Gastroesophageal sphincter (tissue), 4 donors: ENCODE results near the gene EPHB1. TPM values are rescaled to one million over a fixed set of nuclear protein-coding genes. Genes with fewer than 3 reads are reported as not detected.
"Not testable (repeated sequence)": the region's sequence is repeated elsewhere in the genome, so short reads cannot be mapped to it uniquely, and the experiment has no call there.

Experiments used
- ATAC-seq: fragments of 150-250 bp; one replicate; pipeline ENCODE4 v1.9.1; 2016; ENCODE audit warnings: mild to moderate bottlenecking, moderate library complexity
- H3K27ac ChIP-seq, 4 donors: fragments of 200-600 bp; sonication (generic) in 3 of 4; 1 replicate in 3 of 4; 2 replicates in 1 of 4; pipeline ENCODE4 v1.5.1; 2016 to 2019
- H3K27me3 ChIP-seq: fragments of 200-600 bp; sonication (generic); one replicate; pipeline ENCODE4 v1.5.1; 2019
- H3K36me3 ChIP-seq, 2 donors: fragments of 200-600 bp; sonication (generic); one replicate each; pipeline ENCODE4 v1.5.1; 2019; ENCODE audit warnings: control low read depth in 1 of 2
- H3K4me1 ChIP-seq, 3 donors: fragments of 200-600 bp; sonication (generic); 1 replicate in 2 of 3; 2 replicates in 1 of 3; pipeline ENCODE4 v1.5.1; 2016 to 2019; ENCODE audit warnings: control low read depth in 2 of 3
- H3K4me3 ChIP-seq, 2 donors: fragments of 200-600 bp; sonication (generic); one replicate each; pipeline ENCODE4 v1.5.1; 2019; ENCODE audit warnings: mild to moderate bottlenecking in 1 of 2, moderate library complexity in 1 of 2
- H3K9me3 ChIP-seq, 3 donors: fragments of 200-600 bp; sonication (generic); one replicate each; pipeline ENCODE4 v1.5.1; 2017 to 2019; ENCODE audit warnings: control low read depth in 2 of 3
- EP300 ChIP-seq: sonication (generic); formaldehyde crosslinking; IDR thresholded peaks from one replicate; pipeline ENCODE4 v1.6.1; 2017; ENCODE audit warnings: antibody characterized with exemption, mild to moderate bottlenecking
- POLR2A ChIP-seq, 2 donors: fragments of 450-650 bp; IDR thresholded peaks; one replicate each; pipeline ENCODE4 v1.6.1; 2017; ENCODE audit warnings: antibody characterized with exemption in 2 of 2, mild to moderate bottlenecking in 2 of 2, moderate library complexity in 1 of 2
- POLR2AphosphoS5 ChIP-seq: sonication (generic); formaldehyde crosslinking; IDR thresholded peaks from one replicate; pipeline ENCODE4 v1.6.1; 2017; ENCODE audit warnings: antibody characterized with exemption
- WGBS, 2 donors: methylation state at CpG; one replicate each; pipeline ENCODE4 v1.1.5; 2018; ENCODE audit warnings: low coverage in 1 of 2; 5-methylcytosine and 5-hydroxymethylcytosine counted together
- total RNA-seq, 4 donors: library from RNA; depleted of rRNA; stranded (reverse); fragments of >200 nt; gene quantifications; one replicate each; pipeline ENCODE4 v1.1.0, GENCODE V29; 2016
- TF ChIP-seq, protein P1 (sequence below), 4 experiments: fragments of 200-600 bp in 2 of 4; fragments of 450-650 bp in 2 of 4; sonication (generic) in 1 of 4; IDR thresholded peaks; one replicate each; pipeline ENCODE4 v1.5.1; 2017 to 2019; ENCODE audit warnings: antibody characterized with exemption in 4 of 4, mild to moderate bottlenecking in 2 of 4, moderate library complexity in 2 of 4

The EPHB1 gene
- total RNA-seq, 4 donors from 2014 or later, result 0.81 to 5.7 (median 2.5) TPM; not detected in 1

DNA sequence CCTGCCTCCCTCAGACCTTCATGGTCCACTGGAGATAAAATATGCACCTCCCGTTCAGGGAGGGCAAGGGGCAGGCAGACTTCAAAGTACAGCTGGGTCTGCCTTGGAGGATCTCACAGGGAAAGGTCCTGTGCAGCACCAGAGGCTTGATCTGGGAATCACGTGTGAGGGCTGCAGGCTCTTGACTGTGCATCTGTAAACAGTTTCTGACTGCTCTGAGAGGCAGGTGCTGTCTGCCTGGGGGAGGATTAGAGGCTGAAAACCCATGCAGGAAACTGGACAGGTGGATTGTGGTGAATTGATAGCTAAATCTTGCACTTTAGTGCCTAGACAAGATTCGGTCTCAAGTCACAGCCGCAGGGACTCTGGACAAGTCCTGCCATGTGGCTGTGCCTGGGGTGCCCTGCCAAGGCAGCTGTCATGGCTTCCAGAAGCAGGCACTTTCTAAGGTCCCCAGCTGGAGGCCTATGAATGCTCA is 239.3 kb downstream of the EPHB1 start:
- no peak overlapping the region for H3K27ac ChIP-seq
- H3K27me3 ChIP-seq, result peaks cover 8% of the 10 kb centered on the region
- ATAC-seq, result no peak
- no peaks in the 10 kb centered on the region for H3K9me3 ChIP-seq
- peaks cover 0 to 6% (median 0%) of the 10 kb centered on the region in 3 donors for H3K4me1 ChIP-seq
- H3K36me3 ChIP-seq, result no peaks in the 10 kb centered on the region
- H3K4me3 ChIP-seq, result no peak overlapping the region
- WGBS, 2 donors, result 30 to 58% methylated on average over 2 of the region's 4 CpGs
- TF ChIP-seq, protein P1, sequence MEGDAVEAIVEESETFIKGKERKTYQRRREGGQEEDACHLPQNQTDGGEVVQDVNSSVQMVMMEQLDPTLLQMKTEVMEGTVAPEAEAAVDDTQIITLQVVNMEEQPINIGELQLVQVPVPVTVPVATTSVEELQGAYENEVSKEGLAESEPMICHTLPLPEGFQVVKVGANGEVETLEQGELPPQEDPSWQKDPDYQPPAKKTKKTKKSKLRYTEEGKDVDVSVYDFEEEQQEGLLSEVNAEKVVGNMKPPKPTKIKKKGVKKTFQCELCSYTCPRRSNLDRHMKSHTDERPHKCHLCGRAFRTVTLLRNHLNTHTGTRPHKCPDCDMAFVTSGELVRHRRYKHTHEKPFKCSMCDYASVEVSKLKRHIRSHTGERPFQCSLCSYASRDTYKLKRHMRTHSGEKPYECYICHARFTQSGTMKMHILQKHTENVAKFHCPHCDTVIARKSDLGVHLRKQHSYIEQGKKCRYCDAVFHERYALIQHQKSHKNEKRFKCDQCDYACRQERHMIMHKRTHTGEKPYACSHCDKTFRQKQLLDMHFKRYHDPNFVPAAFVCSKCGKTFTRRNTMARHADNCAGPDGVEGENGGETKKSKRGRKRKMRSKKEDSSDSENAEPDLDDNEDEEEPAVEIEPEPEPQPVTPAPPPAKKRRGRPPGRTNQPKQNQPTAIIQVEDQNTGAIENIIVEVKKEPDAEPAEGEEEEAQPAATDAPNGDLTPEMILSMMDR (IDR thresholded peaks at IDR 0.05), result no peak
- no peak for TF ChIP-seq EP300
- TF ChIP-seq POLR2A (IDR thresholded peaks at IDR 0.05), result no peak
- no peak for TF ChIP-seq POLR2AphosphoS5

DNA sequence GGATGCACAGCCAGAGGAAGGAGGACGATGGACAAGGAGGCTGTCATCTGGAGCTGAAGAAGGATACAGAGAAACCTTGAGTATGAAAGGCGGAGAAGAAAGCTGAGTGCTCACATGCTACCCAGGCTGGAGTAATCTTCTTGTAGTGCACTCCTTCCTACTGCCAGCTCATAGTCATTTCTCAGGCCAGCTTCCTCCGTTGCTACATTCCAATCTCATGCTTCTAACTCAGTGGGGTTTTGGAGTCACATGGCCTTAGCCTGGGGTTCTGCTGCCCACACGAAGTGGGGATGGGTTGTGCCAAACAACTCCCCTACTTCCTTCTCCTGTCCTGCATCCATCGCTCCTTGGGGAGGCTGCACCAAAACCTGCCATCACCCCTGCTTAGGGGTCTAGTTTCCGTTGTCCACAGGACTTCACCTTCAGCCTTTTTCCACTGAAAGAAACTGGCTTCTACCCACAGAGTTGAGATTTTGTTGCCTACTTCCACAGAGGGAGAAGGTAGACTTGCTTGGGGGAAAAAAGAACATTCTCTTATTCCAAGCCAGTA is 239.9 kb downstream of the EPHB1 start:
- Histone ChIP-seq H3K27me3 (peaks cover 8% of the 10 kb centered on the region), H3K27ac (no peak overlapping the region), H3K4me3 (no peak overlapping the region), H3K4me1 (peaks cover 0 to 6% (median 0%) of the 10 kb centered on the region in 3 donors), H3K9me3 (no peaks in the 10 kb centered on the region), H3K36me3 (no peaks in the 10 kb centered on the region)
- whole genome bisulfite sequencing, 2 donors, result 55 to 78% methylated on average over 4 to 6 of the region's 6 CpGs
- no peak for ATAC-seq
- TF ChIP-seq POLR2A (IDR thresholded peaks at IDR 0.05) (no peak), EP300 (no peak), POLR2AphosphoS5 (no peak)
- TF ChIP-seq, protein P1 (IDR thresholded peaks at IDR 0.05), result no peak

DNA sequence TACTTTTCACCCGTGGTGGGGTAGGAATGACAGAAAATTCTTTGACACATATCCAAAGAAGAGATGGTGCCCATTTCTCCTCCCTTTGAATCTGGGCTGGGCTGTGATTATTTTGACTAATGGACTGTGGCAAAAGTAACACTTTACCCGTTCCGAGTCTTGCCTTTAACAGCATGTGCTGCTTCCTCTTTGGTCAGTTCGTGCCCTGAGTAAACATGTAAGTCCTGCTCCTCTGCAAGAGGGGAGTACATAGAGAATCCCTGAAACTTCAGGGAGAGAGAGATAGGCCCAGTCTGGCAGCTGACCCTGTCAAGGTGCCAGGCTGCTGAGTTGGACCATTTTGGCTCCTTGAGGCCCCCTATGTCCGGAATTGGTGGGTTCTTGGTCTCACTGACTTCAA is 243.1 kb downstream of the EPHB1 start:
- TF ChIP-seq EP300 (no peak), POLR2AphosphoS5 (no peak), POLR2A (IDR thresholded peaks at IDR 0.05) (no peak)
- TF ChIP-seq, protein P1 (IDR thresholded peaks at IDR 0.05), result no peak
- no peak overlapping the region for H3K27ac ChIP-seq
- H3K27me3 ChIP-seq, result peaks cover 3% of the 10 kb centered on the region
- no peak for ATAC-seq
- 20% methylated on average over 1 of the region's 5 CpGs; no CpG with 5 or more reads in 1 of the 2 donors for WGBS, 2 donors
- H3K36me3 ChIP-seq, result no peaks in the 10 kb centered on the region
- H3K4me1 ChIP-seq, result peaks cover 0 to 6% (median 0%) of the 10 kb centered on the region in 3 donors
- no peaks in the 10 kb centered on the region for H3K9me3 ChIP-seq
- H3K4me3 ChIP-seq, result no peak overlapping the region

DNA sequence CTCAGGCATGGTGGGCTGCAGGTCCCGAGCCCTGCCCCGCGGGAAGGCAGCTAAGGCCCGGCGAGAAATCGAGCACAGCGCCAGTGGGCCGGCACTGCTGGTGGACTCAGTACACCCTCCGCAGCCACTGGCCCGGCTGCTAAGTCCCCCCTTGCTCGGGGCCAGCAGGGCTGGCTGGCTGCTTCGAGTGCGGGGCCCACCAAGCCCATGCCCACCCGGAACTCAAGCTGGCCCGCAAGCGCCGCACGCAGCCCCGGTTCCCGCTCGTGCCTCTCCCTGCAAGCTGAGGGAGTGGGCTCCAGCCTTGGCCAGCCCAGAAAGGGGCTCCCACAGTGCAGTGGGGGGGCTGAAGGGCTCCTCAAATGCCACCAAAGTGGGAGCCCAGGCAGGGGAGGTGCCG is 244.5 kb downstream of the EPHB1 start:
- not testable (repeated sequence) for H3K4me3 ChIP-seq, ATAC-seq, H3K27me3 ChIP-seq, H3K36me3 ChIP-seq, H3K4me1 ChIP-seq, H3K9me3 ChIP-seq, H3K27ac ChIP-seq
- WGBS, 2 donors, result no CpG with 5 or more reads among the region's 22 CpGs

DNA sequence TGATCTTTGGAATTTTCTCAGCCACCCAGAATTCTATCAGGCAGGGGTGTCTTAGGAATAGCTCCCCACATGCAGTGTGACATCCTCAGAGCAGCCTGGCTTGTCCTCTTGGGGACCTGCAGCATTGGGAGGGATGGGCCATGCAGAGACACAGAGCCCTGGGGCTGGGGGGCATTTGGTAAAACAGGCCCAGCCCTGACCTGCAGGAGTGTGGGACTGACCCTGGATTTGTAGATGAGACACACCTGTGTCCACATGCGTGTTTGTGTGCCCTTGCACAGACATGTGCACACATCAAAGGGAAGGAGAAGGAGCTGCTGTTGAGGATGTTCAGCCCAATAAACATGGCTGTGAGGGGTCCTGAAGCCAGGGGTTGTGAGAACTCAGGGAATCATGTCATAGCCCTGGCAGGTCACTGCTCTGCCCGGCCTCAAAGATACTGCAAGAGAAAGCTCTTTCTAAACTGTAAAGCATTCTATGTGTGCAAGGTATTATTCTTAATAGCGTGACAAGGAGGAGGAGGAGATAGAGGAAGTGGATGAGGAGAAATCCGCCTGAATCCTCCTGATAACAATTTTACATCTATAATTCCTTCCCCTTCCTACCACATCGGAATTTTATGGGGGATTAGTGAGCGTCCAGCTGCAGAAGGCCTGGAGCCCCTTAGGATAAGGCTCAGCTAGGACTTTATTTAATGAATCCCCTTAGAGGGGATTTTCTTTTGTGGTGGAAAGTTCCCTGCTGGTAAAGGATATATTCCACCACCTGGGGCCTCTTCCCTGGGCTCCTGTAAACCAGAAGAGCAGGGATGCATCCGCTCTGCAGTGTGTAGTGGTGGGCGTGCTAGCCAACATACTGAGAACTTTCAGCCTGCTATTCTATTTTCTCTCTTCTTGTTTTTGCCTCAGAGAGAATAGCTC is 245.5 kb downstream of the EPHB1 start:
- 61 to 100% methylated on average over 1 to 5 of the region's 8 CpGs for WGBS, 2 donors
- TF ChIP-seq, protein P1 (IDR thresholded peaks at IDR 0.05), result no peak
- TF ChIP-seq POLR2A (IDR thresholded peaks at IDR 0.05) (no peak), POLR2AphosphoS5 (no peak), EP300 (no peak)

More for the DNA sequence above, 245.5 kb downstream of the EPHB1 start:
- Histone ChIP-seq H3K27me3 (no peaks in the 10 kb centered on the region), H3K4me3 (no peak overlapping the region), H3K9me3 (no peaks in the 10 kb centered on the region), H3K27ac (no peak overlapping the region), H3K36me3 (no peaks in the 10 kb centered on the region), H3K4me1 (peaks cover 0 to 6% (median 0%) of the 10 kb centered on the region in 3 donors)
- ATAC-seq, result no peak
